Pulmonary artery endothelial cell (primary cell): Measurements from ENCODE around the gene CEP112. TPM values are rescaled to one million over a fixed set of nuclear protein-coding genes. Genes with fewer than 3 reads are reported as not detected.
"Not testable (repeated sequence)": the region's sequence is repeated elsewhere in the genome, so short reads cannot be mapped to it uniquely, and the experiment has no call there.

Experiments used
- DNase-seq: peaks from one replicate; pipeline ENCODE4 v3.0.0-alpha.2; 2011; ENCODE audit warnings: low read depth, low spot score
- total RNA-seq: library from RNA; depleted of rRNA; stranded (reverse); fragments of >200 nt; gene quantifications from 2 replicates; pipeline ENCODE4 v1.2.3, GENCODE V29; 2014

The CEP112 gene
- total RNA-seq, 1 donor from 2014 or later: 7.2 TPM

GRCh38 chr17:65742403-65743307 is 449.3 kb downstream of the CEP112 start:
- DNase-seq: peak; percentile 17

- DNase-seq: no peak
Observed at GRCh38 chr17:65741710-65742109, 450.2 kb downstream of the CEP112 start.

GRCh38 chr17:65739034-65739433 is 452.9 kb downstream of the CEP112 start:
- no peak for DNase-seq

GRCh38 chr17:65737451-65737850 is 454.5 kb downstream of the CEP112 start:
- DNase-seq: no peak

GRCh38 chr17:65733314-65733713 is 458.6 kb downstream of the CEP112 start:
- no peak for DNase-seq

GRCh38 chr17:65732667-65733066 is 459.3 kb downstream of the CEP112 start:
- not testable (repeated sequence) for DNase-seq

- no peak for DNase-seq
Observed at GRCh38 chr17:65730711-65731169, 461.2 kb downstream of the CEP112 start.

GRCh38 chr17:65729207-65729606 is 462.7 kb downstream of the CEP112 start:
- no peak for DNase-seq

GRCh38 chr17:65727832-65728231 is 464.1 kb downstream of the CEP112 start:
- no peak for DNase-seq

- DNase-seq: no peak
Observed at GRCh38 chr17:65727246-65727645, 464.7 kb downstream of the CEP112 start.

GRCh38 chr17:65723431-65724151 is 468.3 kb downstream of the CEP112 start:
- no peak for DNase-seq

GRCh38 chr17:65718601-65719000 is 473.3 kb downstream of the CEP112 start:
- DNase-seq: no peak

- DNase-seq: no peak
Observed at GRCh38 chr17:65712383-65713267, 479.3 kb downstream of the CEP112 start.

GRCh38 chr17:65711671-65712276 is 480.2 kb downstream of the CEP112 start:
- DNase-seq: no peak

- no peak for DNase-seq
Observed at GRCh38 chr17:65707780-65708179, 484.2 kb downstream of the CEP112 start.

GRCh38 chr17:65704731-65705130 is 487.2 kb downstream of the CEP112 start:
- no peak for DNase-seq

GRCh38 chr17:65703891-65704290 is 488.0 kb downstream of the CEP112 start:
- no peak for DNase-seq

- DNase-seq: no peak
Observed at GRCh38 chr17:65699459-65699858, 492.5 kb downstream of the CEP112 start.

GRCh38 chr17:65698381-65699061 is 493.4 kb downstream of the CEP112 start:
- no peak for DNase-seq

- DNase-seq: no peak
Observed at GRCh38 chr17:65697661-65698060, 494.3 kb downstream of the CEP112 start.
